HL-60 (cell line): ENCODE measurements around the gene HAUS5.

Source experiments
- DNase-seq, 2 experiments: peaks; one replicate each; pipeline ENCODE4 v3.0.0-alpha.2; 2010 to 2020; ENCODE audit warnings: low read depth in 1 of 2, low spot score in 1 of 2
- H3K27ac ChIP-seq: fragments of 250-450 bp; sonication (Bioruptor Pico); replicated peaks from 2 replicates; pipeline ENCODE4 v1.5.1; 2020; ENCODE audit warnings: mild to moderate bottlenecking, moderate library complexity
- H3K27me3 ChIP-seq: fragments of 250-450 bp; sonication (Bioruptor Pico); 2 replicates; pipeline ENCODE4 v1.5.1; 2021; ENCODE audit warnings: mild to moderate bottlenecking, moderate library complexity; ENCODE audit not compliant: insufficient read depth, poor library complexity, severe bottlenecking
- H3K4me3 ChIP-seq: replicated peaks from 2 replicates; pipeline ENCODE4 v1.5.1; 2011; ENCODE audit warnings: mild to moderate bottlenecking, control low read depth, low read length; ENCODE audit not compliant: insufficient read depth
- CTCF ChIP-seq: IDR thresholded peaks from one replicate; pipeline ENCODE4 v1.5.1; 2011; ENCODE audit warnings: low read length, control low read depth, inconsistent platforms; ENCODE audit not compliant: insufficient read depth
- GABPA ChIP-seq: IDR thresholded peaks from 2 replicates; pipeline ENCODE4 v1.6.1; 2012; ENCODE audit warnings: low read depth
- POLR2AphosphoS5 ChIP-seq: IDR thresholded peaks from 2 replicates; pipeline ENCODE4 v1.6.1; 2012; ENCODE audit warnings: low read depth
- SPI1 ChIP-seq: IDR thresholded peaks from 2 replicates; pipeline ENCODE4 v1.6.1; 2012; ENCODE audit warnings: low read depth, mild to moderate bottlenecking, borderline replicate concordance
- TF ChIP-seq, protein P1 (sequence below): IDR thresholded peaks from 2 replicates; pipeline ENCODE4 v1.6.1; 2012; ENCODE audit warnings: low read depth; ENCODE audit not compliant: insufficient replicate concordance

HAUS5 gene

DNA sequence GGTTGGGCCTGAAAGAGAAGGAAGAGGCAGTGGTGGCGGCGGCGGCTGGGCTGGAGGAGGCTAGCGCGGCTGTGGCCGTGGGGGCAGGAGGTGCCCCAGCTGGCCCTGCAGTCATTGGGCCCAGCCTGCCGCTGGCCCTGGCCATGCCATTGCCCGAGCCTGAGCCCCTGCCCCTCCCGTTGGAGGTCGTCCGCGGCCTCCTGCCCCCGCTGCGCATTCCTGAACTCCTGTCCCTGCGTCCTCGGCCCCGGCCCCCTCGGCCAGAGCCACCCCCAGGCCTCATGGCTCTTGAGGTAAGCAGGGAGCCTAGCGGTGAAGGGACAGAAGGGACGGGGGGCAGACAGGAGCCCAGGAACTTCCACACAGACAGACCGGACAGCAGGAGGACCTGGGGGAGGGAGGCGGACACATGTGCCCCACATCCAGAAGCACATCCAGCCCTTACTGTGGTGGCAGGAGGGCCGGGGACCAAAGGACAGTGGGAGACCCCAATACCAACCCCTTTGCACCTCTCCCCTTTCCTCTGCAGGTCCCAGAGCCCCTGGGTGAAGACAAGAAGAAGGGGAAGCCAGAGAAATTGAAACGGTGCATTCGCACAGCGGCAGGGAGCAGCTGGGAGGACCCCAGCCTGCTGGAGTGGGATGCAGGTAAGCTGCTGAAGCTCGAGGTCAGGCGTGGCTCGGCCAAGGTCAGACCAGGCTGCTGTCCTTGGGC, 21.3 kb downstream of the HAUS5 start:
- Histone ChIP-seq H3K27me3 (no peaks in the 10 kb centered on the region), H3K27ac (no peak overlapping the region), H3K4me3 (no peak overlapping the region)
- TF ChIP-seq, protein P1, sequence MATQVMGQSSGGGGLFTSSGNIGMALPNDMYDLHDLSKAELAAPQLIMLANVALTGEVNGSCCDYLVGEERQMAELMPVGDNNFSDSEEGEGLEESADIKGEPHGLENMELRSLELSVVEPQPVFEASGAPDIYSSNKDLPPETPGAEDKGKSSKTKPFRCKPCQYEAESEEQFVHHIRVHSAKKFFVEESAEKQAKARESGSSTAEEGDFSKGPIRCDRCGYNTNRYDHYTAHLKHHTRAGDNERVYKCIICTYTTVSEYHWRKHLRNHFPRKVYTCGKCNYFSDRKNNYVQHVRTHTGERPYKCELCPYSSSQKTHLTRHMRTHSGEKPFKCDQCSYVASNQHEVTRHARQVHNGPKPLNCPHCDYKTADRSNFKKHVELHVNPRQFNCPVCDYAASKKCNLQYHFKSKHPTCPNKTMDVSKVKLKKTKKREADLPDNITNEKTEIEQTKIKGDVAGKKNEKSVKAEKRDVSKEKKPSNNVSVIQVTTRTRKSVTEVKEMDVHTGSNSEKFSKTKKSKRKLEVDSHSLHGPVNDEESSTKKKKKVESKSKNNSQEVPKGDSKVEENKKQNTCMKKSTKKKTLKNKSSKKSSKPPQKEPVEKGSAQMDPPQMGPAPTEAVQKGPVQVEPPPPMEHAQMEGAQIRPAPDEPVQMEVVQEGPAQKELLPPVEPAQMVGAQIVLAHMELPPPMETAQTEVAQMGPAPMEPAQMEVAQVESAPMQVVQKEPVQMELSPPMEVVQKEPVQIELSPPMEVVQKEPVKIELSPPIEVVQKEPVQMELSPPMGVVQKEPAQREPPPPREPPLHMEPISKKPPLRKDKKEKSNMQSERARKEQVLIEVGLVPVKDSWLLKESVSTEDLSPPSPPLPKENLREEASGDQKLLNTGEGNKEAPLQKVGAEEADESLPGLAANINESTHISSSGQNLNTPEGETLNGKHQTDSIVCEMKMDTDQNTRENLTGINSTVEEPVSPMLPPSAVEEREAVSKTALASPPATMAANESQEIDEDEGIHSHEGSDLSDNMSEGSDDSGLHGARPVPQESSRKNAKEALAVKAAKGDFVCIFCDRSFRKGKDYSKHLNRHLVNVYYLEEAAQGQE, result no peak
- TF ChIP-seq CTCF (no peak), POLR2AphosphoS5 (no peak), SPI1 (no peak), GABPA (no peak)
- no peak for DNase-seq

DNA sequence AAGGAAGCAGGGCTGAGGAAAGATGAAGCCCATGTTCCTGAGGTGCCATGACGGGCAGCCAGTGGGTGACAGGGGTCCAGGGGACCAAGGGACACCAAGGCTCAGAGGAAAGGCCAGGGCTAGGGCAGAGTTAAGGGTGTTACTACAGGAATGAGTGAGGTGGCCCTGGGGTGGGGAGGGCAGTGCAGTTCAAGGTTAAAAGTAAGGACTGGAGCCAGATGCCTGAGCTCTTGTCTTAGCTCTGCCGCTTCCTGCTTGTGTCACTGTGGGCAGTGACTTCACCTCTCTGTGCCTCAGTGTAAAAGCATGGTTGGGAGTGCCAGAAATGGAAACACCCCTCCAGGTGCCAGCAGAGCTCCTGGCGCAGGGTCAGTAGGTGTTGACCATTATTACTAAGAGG, 24.1 kb downstream of the HAUS5 start:
- Histone ChIP-seq H3K4me3 (no peak overlapping the region), H3K27ac (no peak overlapping the region), H3K27me3 (no peaks in the 10 kb centered on the region)
- TF ChIP-seq POLR2AphosphoS5, result no peak
- TF ChIP-seq GABPA, result no peak
- TF ChIP-seq, protein P1, result no peak
- no peak for TF ChIP-seq CTCF
- no peak for TF ChIP-seq SPI1
- DNase-seq, result no peak

- H3K27ac ChIP-seq, result no peak overlapping the region
- TF ChIP-seq GABPA (no peak), CTCF (no peak), POLR2AphosphoS5 (no peak), SPI1 (no peak)
- TF ChIP-seq, protein P1, result no peak
- no peak for DNase-seq
- no peak overlapping the region for H3K4me3 ChIP-seq
- no peaks in the 10 kb centered on the region for H3K27me3 ChIP-seq
These were observed 24.6 kb downstream of the HAUS5 start for GRCh38 chr19:35637165-35637564.
